GM12878 (cell line): ENCODE data around the gene MBOAT1. TPM values are rescaled to one million over a fixed set of nuclear protein-coding genes. Genes with fewer than 3 reads are reported as not detected.

ENCODE experiments used
- ATAC-seq: fragments of 200-7000 bp; cut with Tn5 transposase; 3 replicates; pipeline ENCODE4 v1.9.1; 2020; ENCODE audit warnings: mild to moderate bottlenecking, moderate library complexity
- BruUV-seq: library from RNA; stranded (reverse); fragments of 400-500 nt; replicated peaks from 2 replicates; lab custom pipeline; 2021; lab: Mats Ljungman, UMichigan
- CTCF ChIA-PET: fragments of 300-600 bp; sonication (Branson Sonifier 250); formaldehyde crosslinking; extraction: SDS; loops from one replicate; lab custom pipeline; 2021; ENCODE audit warnings: inconsistent platforms; lab: Yijun Ruan, JAX
- POLR2A ChIA-PET: fragments of 350-600 bp; formaldehyde crosslinking; extraction: SDS; loops from one replicate; lab custom pipeline; 2021; ENCODE audit warnings: inconsistent platforms; lab: Charles Lee
- RAD21 ChIA-PET: fragments of 300-600 bp; sonication (Branson Sonifier 250); formaldehyde crosslinking; loops from one replicate; lab custom pipeline; 2023; ENCODE audit warnings: antibody characterized with exemption; ENCODE audit not compliant: unreplicated experiment; lab: Charles Lee
- SMC1A ChIA-PET: fragments of 300-600 bp; sonication (Branson Sonifier 250); formaldehyde crosslinking; loops from one replicate; lab custom pipeline; 2023; ENCODE audit not compliant: unreplicated experiment, uncharacterized antibody; lab: Charles Lee
- DNase-seq: peaks from one replicate; pipeline ENCODE4 v3.0.0-alpha.2; 2011; ENCODE audit warnings: low read depth, low spot score
- FAIRE-seq: peaks from 3 replicates; lab custom pipeline; 2011; peaks lifted over from hg19 to GRCh38; lab: Jason Lieb, UNC
- H2AFZ ChIP-seq: 2 replicates; pipeline ENCODE4 v1.6.0; 2011; ENCODE audit warnings: low read depth, low read length, control low read depth; ENCODE audit not compliant: control insufficient read depth
- H3K27ac ChIP-seq: 2 replicates; pipeline ENCODE4 v1.5.1; 2011; ENCODE audit warnings: control low read depth; ENCODE audit not compliant: control insufficient read depth, insufficient read depth
- H3K27me3 ChIP-seq, 2 experiments: replicated peaks in 1 of 2; 2 replicates each; pipeline versions ENCODE4 v1.6.0 to v1.6.1; 2011; ENCODE audit warnings: low read length in 1 of 2; ENCODE audit not compliant: control insufficient read depth in 2 of 2, insufficient read depth in 2 of 2
- H3K36me3 ChIP-seq, 2 experiments: 2 replicates each; pipeline ENCODE4 v1.5.1; 2011; ENCODE audit warnings: low read length in 1 of 2; ENCODE audit not compliant: control insufficient read depth in 2 of 2, insufficient read depth in 2 of 2
- H3K4me1 ChIP-seq: 2 replicates; pipeline ENCODE4 v1.6.1; 2011; ENCODE audit warnings: mild to moderate bottlenecking, low read length, moderate library complexity, mixed read lengths; ENCODE audit not compliant: control insufficient read depth, insufficient read depth
- H3K4me2 ChIP-seq: 2 replicates; pipeline ENCODE4 v1.6.0; 2011; ENCODE audit warnings: control low read depth; ENCODE audit not compliant: control insufficient read depth, insufficient read depth
- H3K4me3 ChIP-seq: fragments of 200-600 bp; sonication (generic); 2 replicates; pipeline ENCODE4 v1.5.1; 2016
- H3K79me2 ChIP-seq: 2 replicates; pipeline ENCODE4 v1.6.0; 2011; ENCODE audit warnings: low read length; ENCODE audit not compliant: control insufficient read depth, insufficient read depth
- H3K9ac ChIP-seq: 2 replicates; pipeline ENCODE4 v1.8.0; 2011; ENCODE audit warnings: low read length, control low read depth, mixed read lengths; ENCODE audit not compliant: control insufficient read depth, insufficient read depth
- H3K9me3 ChIP-seq: replicated peaks from 3 replicates; pipeline ENCODE4 v1.5.1; 2011; ENCODE audit warnings: mild to moderate bottlenecking, low read length; ENCODE audit not compliant: control insufficient read depth, insufficient read depth
- H4K20me1 ChIP-seq: 2 replicates; pipeline ENCODE4 v1.6.0; 2011; ENCODE audit not compliant: control insufficient read depth, insufficient read depth
- MTA2 ChIP-seq: fragments of 450-650 bp; IDR thresholded peaks from 2 replicates; pipeline ENCODE4 v1.6.1; 2016; ENCODE audit warnings: low read depth, mild to moderate bottlenecking, moderate library complexity
- NFYB ChIP-seq: IDR thresholded peaks from 2 replicates; pipeline ENCODE4 v1.6.1; 2011; ENCODE audit warnings: low read depth, mild to moderate bottlenecking, low read length, improper control_type of control experiment, moderate library complexity; ENCODE audit not compliant: insufficient read depth
- WGBS: methylation state at CpG from one replicate; pipeline ENCODE4 v1.1.6; 2016; ENCODE audit warnings: low lambda C conversion rate; ENCODE audit not compliant: insufficient replicate concordance, insufficient coverage; ENCODE audit errors: missing lambda C conversion rate; 5-methylcytosine and 5-hydroxymethylcytosine counted together
- in situ Hi-C: fragments of 300-500 bp; cut with MboI; formaldehyde crosslinking; loops from 9 replicates; pipeline ENCODE4 v1.14.3; 2018; ENCODE audit warnings: mixed read lengths
- intact Hi-C: fragments of 100-400 bp; cut with micrococcal nuclease; formaldehyde crosslinking; loops from one replicate; pipeline ENCODE4 v1.14.2; 2022; ENCODE audit not compliant: unreplicated experiment
- polyA plus RNA-seq, 11 experiments: library from polyadenylated mRNA; depleted of rRNA in 4 of 11; unstranded in 6 of 11; stranded (reverse) in 5 of 11; fragments of >200 nt; fragmentation: Nextera tagmentation in 4 of 11; fragmentation: Illumina TruSeq in 1 of 11; extraction: Ambion mirVana in 4 of 11; extraction: Trizol in 1 of 11; gene quantifications; 1 replicate in 1 of 11; 2 replicates in 10 of 11; pipeline versions ENCODE4 v1.2.1 to v1.2.3, GENCODE V29; 2011 to 2016; ENCODE audit warnings: inconsistent platforms in 2 of 11, missing spikeins in 2 of 11, low read depth in 1 of 11
- total RNA-seq, 4 experiments: library from RNA; depleted of rRNA in 3 of 4; stranded (reverse); fragments of >200 nt in 3 of 4; fragmentation: Illumina TruSeq in 1 of 4; extraction: Trizol in 1 of 4; gene quantifications; 2 replicates each; pipeline versions ENCODE4 v1.2.1 to v1.2.3, GENCODE V29; 2013 to 2021
- TF ChIP-seq, protein P1 (sequence below): IDR thresholded peaks from 2 replicates; pipeline ENCODE4 v1.6.1; 2012; ENCODE audit warnings: improper control_type of control experiment, low read depth, low read length; ENCODE audit not compliant: insufficient replicate concordance

The MBOAT1 gene
- total and polyA plus RNA-seq, 10 of the 15 experiments (the other 5 are each of a cell fraction or from before 2014, with no cell fraction given): 0.39 to 21.0 (median 11.6) TPM

DNA sequence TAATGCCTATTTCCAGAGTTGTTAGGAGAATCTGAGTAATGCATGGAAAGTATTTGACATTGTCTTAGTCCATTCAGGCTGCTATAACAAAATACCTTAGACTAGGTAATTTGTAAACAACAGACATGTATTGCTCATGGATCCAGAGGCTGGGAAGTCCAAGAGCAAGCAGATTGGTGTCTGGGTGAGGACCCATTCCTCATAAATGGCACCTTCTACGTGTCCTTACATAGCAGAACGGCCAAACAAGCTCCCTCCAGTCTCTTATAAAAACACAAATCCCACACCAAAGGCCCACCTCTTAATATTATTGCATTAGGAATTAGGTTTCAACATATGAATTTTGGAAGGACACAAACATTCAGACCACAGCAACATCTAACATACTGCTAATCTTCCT, 30.2 kb downstream of the MBOAT1 start:
- no TSS peak for BruUV-seq
- H4K20me1 ChIP-seq: no peaks in the 10 kb centered on the region
- intact Hi-C loops: no loop called here
- SMC1A ChIA-PET: no interaction called here
- POLR2A ChIA-PET: no interaction called here
- no peak overlapping the region for H3K27ac ChIP-seq
- no peaks in the 10 kb centered on the region for H3K79me2 ChIP-seq
- FAIRE-seq (no peak), DNase-seq (no peak), ATAC-seq (no peak)
- RAD21 ChIA-PET: no interaction called here
- H3K4me2 ChIP-seq: no peak overlapping the region
- CTCF ChIA-PET: no interaction called here
- H3K4me1 ChIP-seq: peaks cover 7% of the 10 kb centered on the region
- H3K36me3 ChIP-seq: peaks cover 5 to 9% of the 10 kb centered on the region in 2 experiments; a peak in 3 of 4 replicates
- in situ Hi-C loops: no loop called here
- 59% methylated on average over 2 of the region's 2 CpGs for WGBS
- peaks cover 3% of the 10 kb centered on the region; the same call in 2 of the 3 replicates for H3K9me3 ChIP-seq
- H3K4me3 ChIP-seq: no peak overlapping the region
- H3K27me3 ChIP-seq: no peaks in the 10 kb centered on the region
- H3K9ac ChIP-seq: no peak overlapping the region
- no peak overlapping the region for H2AFZ ChIP-seq
- TF ChIP-seq MTA2: no peak
- TF ChIP-seq, protein P1, sequence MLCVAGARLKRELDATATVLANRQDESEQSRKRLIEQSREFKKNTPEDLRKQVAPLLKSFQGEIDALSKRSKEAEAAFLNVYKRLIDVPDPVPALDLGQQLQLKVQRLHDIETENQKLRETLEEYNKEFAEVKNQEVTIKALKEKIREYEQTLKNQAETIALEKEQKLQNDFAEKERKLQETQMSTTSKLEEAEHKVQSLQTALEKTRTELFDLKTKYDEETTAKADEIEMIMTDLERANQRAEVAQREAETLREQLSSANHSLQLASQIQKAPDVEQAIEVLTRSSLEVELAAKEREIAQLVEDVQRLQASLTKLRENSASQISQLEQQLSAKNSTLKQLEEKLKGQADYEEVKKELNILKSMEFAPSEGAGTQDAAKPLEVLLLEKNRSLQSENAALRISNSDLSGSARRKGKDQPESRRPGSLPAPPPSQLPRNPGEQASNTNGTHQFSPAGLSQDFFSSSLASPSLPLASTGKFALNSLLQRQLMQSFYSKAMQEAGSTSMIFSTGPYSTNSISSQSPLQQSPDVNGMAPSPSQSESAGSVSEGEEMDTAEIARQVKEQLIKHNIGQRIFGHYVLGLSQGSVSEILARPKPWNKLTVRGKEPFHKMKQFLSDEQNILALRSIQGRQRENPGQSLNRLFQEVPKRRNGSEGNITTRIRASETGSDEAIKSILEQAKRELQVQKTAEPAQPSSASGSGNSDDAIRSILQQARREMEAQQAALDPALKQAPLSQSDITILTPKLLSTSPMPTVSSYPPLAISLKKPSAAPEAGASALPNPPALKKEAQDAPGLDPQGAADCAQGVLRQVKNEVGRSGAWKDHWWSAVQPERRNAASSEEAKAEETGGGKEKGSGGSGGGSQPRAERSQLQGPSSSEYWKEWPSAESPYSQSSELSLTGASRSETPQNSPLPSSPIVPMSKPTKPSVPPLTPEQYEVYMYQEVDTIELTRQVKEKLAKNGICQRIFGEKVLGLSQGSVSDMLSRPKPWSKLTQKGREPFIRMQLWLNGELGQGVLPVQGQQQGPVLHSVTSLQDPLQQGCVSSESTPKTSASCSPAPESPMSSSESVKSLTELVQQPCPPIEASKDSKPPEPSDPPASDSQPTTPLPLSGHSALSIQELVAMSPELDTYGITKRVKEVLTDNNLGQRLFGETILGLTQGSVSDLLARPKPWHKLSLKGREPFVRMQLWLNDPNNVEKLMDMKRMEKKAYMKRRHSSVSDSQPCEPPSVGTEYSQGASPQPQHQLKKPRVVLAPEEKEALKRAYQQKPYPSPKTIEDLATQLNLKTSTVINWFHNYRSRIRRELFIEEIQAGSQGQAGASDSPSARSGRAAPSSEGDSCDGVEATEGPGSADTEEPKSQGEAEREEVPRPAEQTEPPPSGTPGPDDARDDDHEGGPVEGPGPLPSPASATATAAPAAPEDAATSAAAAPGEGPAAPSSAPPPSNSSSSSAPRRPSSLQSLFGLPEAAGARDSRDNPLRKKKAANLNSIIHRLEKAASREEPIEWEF: no peak
- no peak for TF ChIP-seq NFYB
